SK-N-SH treated with all-trans-retinoic acid at 6 μM for 48 hours (cell line): ENCODE measurements around the gene ASB10.

Experiments
- ZNF565 ChIP-seq: fragments of 450-650 bp; formaldehyde crosslinking; conservative IDR thresholded peaks from 2 replicates; pipeline ENCODE4 v1.5.0; 2020; ENCODE audit warnings: low read depth, mild to moderate bottlenecking, moderate library complexity
- TF ChIP-seq, protein P1 (sequence below): fragments of 250-450 bp; sonication (Bioruptor Pico); IDR thresholded peaks from 2 replicates; pipeline ENCODE4 v1.5.1; 2021; ENCODE audit warnings: mild to moderate bottlenecking, moderate library complexity

DNA sequence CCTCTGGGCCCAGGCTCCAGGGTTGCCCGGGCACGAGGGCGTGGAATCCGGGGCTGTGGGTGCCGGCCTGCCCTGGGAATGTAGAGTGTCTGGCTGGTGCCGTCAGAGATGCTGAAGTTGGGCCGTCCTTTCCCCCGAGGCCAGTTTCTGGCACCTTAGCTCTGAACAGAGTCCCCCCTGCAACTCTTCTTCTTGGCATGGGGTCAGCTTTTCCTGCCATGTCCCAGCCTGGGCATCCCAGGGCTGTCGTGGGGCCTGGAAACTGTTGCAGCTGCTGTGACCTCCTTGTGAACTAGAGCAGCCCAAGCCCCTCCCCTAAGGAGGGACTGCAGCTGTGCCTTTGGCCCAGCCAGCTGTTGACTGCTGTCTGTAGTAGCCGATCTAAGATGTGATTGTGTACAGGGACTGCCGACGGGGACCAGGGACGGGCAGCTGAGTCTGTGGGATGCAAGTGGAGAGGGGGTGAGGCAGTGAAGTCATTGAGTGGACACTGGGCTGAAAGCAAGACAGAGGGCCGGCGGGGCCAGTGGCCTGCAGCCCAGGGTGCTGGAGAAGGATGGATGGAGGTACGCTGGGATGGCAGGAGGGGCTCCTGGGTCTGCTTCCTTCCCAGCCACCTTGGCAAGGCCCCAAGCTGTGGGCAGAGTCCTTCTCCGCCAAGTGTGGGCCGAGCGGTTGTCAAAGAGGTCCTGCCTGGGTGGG, 55.3 kb downstream of the ASB10 start:
- TF ChIP-seq, protein P1, sequence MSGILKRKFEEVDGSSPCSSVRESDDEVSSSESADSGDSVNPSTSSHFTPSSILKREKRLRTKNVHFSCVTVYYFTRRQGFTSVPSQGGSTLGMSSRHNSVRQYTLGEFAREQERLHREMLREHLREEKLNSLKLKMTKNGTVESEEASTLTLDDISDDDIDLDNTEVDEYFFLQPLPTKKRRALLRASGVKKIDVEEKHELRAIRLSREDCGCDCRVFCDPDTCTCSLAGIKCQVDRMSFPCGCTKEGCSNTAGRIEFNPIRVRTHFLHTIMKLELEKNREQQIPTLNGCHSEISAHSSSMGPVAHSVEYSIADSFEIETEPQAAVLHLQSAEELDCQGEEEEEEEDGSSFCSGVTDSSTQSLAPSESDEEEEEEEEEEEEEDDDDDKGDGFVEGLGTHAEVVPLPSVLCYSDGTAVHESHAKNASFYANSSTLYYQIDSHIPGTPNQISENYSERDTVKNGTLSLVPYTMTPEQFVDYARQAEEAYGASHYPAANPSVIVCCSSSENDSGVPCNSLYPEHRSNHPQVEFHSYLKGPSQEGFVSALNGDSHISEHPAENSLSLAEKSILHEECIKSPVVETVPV (CRISPR knock-in tag) = no peak
- no peak for TF ChIP-seq ZNF565 (CRISPR knock-in tag)
